Astrocyte of the cerebellum (primary cell): Measurements from ENCODE around the gene SLC39A11.

ENCODE experiments used
- DNase-seq: peaks from one replicate; pipeline ENCODE4 v3.0.0-alpha.2; 2011; ENCODE audit warnings: low read depth
- H3K4me3 ChIP-seq: 2 replicates; pipeline ENCODE4 v1.5.1; 2011; ENCODE audit warnings: mild to moderate bottlenecking, low read depth, low read length, moderate library complexity
- in situ Hi-C: cut with HindIII; loops from 2 replicates; pipeline ENCODE4 v1.10.0; 2017; ENCODE audit warnings: low sequenced_read_pairs
- TF ChIP-seq, protein P1 (sequence below): IDR thresholded peaks from 2 replicates; pipeline ENCODE4 v1.5.1; 2012; ENCODE audit warnings: low read length, low read depth, moderate library complexity, mild to moderate bottlenecking; ENCODE audit errors: missing control alignments

SLC39A11 gene

DNA sequence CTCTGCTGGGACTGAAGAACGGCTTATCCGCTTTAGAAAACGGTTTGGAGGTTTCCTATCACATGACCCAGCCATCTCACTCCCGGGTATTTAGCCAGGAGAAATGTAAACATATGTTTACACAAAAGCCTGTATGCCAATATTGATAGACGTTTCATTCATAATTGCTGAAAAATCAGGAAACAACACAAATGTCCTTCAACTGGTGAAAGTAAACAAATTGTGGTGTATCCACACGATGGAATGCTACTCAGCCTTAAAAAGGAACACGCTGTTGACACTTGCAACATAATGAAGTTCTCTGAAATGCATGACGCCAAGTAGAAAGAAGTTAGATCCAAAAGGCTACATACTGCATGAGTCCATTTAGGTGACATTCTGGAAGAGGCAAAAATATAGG, 157.6 kb downstream of the SLC39A11 start:
- no peak for DNase-seq
- in situ Hi-C loops = no loop called here
- TF ChIP-seq, protein P1, sequence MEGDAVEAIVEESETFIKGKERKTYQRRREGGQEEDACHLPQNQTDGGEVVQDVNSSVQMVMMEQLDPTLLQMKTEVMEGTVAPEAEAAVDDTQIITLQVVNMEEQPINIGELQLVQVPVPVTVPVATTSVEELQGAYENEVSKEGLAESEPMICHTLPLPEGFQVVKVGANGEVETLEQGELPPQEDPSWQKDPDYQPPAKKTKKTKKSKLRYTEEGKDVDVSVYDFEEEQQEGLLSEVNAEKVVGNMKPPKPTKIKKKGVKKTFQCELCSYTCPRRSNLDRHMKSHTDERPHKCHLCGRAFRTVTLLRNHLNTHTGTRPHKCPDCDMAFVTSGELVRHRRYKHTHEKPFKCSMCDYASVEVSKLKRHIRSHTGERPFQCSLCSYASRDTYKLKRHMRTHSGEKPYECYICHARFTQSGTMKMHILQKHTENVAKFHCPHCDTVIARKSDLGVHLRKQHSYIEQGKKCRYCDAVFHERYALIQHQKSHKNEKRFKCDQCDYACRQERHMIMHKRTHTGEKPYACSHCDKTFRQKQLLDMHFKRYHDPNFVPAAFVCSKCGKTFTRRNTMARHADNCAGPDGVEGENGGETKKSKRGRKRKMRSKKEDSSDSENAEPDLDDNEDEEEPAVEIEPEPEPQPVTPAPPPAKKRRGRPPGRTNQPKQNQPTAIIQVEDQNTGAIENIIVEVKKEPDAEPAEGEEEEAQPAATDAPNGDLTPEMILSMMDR = no peak
- H3K4me3 ChIP-seq = no peak overlapping the region

DNA sequence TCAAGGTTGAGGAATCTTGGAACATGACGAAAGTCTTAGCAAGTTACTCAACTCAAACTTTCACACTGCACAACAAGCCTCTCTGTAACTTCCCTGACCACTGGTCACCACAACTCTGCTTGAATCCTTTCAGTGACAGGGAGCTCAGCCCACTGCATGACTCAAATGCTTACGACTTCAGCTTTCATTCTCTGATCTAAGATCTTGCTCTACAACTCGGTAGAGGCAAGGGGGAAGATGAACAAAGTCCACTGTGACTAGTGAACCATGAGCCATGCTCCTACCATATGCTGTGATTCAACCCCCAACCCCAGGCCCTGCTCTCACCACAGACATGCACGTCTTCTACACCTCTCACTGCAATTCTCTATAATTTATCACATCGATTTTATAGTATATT, 160.9 kb downstream of the SLC39A11 start:
- TF ChIP-seq, protein P1 = no peak
- in situ Hi-C loops = no loop called here
- no peak for DNase-seq
- no peak overlapping the region for H3K4me3 ChIP-seq

DNA sequence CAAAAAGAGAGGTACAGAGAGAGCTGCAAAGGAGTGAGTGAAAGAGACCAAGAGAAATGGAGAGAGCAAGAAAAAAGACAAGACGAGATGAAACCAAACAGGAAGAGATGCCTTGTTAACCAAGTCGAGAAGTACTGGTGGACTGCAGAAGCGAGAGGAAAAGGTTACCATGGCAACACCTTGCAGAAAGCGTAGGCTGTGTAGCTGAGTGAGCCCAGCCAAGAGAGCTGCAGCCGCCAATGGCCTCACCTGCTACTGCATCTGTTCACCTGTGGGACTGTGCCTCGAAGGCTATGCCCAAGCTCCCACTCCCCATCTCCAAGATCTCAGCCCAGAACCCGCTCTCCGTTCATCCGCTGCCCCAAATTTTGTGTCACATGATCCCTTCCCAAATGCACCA, 161.3 kb downstream of the SLC39A11 start:
- DNase-seq = no peak
- no peak overlapping the region for H3K4me3 ChIP-seq
- TF ChIP-seq, protein P1 = no peak
- in situ Hi-C loops = no loop called here

DNA sequence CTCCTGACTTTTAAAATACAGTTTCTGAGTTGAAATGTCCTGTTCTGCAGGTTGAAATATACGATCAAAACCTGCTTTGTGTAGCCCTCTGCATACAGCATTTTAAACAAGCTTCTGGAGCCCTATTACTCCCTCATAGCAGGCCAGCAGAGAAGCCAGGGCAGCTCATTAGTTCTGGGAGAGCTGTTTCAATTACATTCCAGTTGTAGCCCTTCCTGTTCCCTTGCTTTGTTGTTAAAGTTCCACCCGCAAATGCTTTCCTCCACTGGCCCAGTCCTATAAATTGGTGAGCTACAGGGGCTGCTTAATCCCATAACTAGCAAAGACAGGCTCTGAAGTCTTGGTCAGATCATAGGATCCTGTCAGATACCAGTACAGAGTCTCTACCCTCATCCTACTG, 162.5 kb downstream of the SLC39A11 start:
- in situ Hi-C loops = no loop called here

DNA sequence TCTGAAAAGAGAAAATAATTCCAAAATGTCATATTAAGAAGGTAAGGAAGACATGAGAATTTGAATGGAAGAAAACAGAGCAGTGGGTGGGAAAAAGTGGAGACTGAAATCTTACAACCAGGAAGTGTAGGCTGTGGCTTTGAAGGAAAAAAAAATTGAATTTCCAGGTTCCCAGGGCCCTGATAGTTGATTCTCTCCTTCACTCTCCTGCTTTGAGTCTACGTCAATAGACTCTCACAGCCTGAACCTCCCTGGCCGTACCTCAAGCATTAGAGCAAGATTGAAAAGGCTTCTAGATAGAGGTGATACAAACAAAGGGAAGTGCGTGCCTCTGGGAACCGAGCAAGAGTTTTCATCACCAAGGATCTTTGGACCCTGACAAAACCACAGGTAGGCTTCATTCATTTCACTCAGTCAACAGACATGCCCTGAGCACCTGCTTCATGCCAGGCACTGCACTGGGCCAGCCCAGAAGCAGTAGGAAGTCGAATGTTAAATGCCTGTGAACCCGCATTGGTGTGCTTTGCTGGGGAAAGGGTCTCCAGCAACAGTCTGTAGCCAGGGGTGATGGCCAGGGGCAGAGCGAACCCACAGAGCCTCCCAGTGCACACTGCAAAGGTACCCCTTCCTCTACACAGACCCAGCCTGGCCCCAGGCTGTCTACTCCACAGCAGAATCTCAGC, 163.9 kb downstream of the SLC39A11 start:
- in situ Hi-C loops = no loop called here
- TF ChIP-seq, protein P1 = no peak
- no peak for DNase-seq
- H3K4me3 ChIP-seq = no peak overlapping the region

More for the DNA sequence above, 162.5 kb downstream of the SLC39A11 start:
- TF ChIP-seq, protein P1 = no peak
- no peak overlapping the region for H3K4me3 ChIP-seq
- DNase-seq = no peak

DNA sequence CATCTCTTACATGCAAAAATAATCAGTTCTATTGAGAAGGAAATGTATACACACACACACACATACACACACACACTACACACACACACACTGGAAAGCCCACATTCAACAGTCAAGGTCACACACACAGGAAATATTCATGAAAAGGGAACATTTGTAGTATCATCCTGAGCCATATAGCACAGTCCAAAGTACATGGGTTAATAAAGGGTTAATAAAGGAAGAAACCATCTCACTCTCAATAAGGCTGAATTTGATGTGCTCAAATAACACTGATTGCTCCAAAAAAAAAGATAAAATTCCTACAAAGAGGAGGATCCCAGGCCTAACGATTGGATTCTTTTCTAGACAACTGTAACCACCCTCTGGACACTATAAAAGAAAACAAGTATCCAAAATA, 164.7 kb downstream of the SLC39A11 start:
- in situ Hi-C loops = no loop called here
- no peak overlapping the region for H3K4me3 ChIP-seq
- no peak for DNase-seq
- TF ChIP-seq, protein P1 = no peak

DNA sequence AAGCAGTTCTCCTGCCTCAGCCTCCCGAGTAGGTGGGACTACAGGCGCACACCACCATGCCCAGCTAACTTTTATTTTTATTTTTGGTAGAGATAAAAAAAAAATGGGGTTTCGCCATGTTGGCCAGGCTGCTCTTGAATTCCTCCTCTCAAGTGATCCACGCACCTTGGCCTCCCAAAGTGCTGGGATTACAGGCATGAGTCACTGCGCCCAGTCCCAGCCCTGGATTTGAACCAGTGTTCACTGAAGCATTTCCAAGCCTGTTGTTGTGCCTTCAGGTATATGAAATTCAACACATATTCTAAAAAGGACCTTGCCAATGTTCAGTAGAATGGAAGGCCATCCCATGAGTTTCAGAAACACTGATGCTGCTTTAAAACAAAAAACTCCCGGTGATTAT, 165.3 kb downstream of the SLC39A11 start:
- no peak for DNase-seq
- in situ Hi-C loops = no loop called here
- TF ChIP-seq, protein P1 = no peak
- H3K4me3 ChIP-seq = no peak overlapping the region
